ENCODE data around the gene LGR5.

LGR5 gene
- long read RNA-seq, donor 1, full-length matches to known transcripts, result 4 of 4 reads
- long read RNA-seq, donor 1, partial matches to known transcripts, result 0 of 4 reads
- long read RNA-seq, donor 1, other reads (novel, unspliced or antisense), result 0 of 4 reads
- long read RNA-seq, donor 2, full-length matches to known transcripts, result 1 of 1 reads
- long read RNA-seq, donor 2, partial matches to known transcripts, result 0 of 1 reads
- long read RNA-seq, donor 2, other reads (novel, unspliced or antisense), result 0 of 1 reads
- long read RNA-seq, donor 3, full-length matches to known transcripts, result 1 of 1 reads
- long read RNA-seq, donor 3, partial matches to known transcripts, result 0 of 1 reads
- long read RNA-seq, donor 3, other reads (novel, unspliced or antisense), result 0 of 1 reads
- long read RNA-seq, donor 4, full-length matches to known transcripts, result 4 of 4 reads
- long read RNA-seq, donor 4, partial matches to known transcripts, result 0 of 4 reads
- long read RNA-seq, donor 4, other reads (novel, unspliced or antisense), result 0 of 4 reads
- long read RNA-seq, donor 5, full-length matches to known transcripts, result 3 of 3 reads
- long read RNA-seq, donor 5, partial matches to known transcripts, result 0 of 3 reads
- long read RNA-seq, donor 5, other reads (novel, unspliced or antisense), result 0 of 3 reads
- long read RNA-seq, donor 6, full-length matches to known transcripts, result 5 of 5 reads
- long read RNA-seq, donor 6, partial matches to known transcripts, result 0 of 5 reads
- long read RNA-seq, donor 6, other reads (novel, unspliced or antisense), result 0 of 5 reads
- long read RNA-seq, donor 7, full-length matches to known transcripts, result 2 of 2 reads
- long read RNA-seq, donor 7, partial matches to known transcripts, result 0 of 2 reads
- long read RNA-seq, donor 7, other reads (novel, unspliced or antisense), result 0 of 2 reads
- long read RNA-seq, donor 8, full-length matches to known transcripts, result 2 of 2 reads
- long read RNA-seq, donor 8, partial matches to known transcripts, result 0 of 2 reads
- long read RNA-seq, donor 8, other reads (novel, unspliced or antisense), result 0 of 2 reads

- peak; percentile 84 for DNase-seq
These were observed at the start of gene LGR5 for GRCh38 chr12:71439613-71440344. LGR5 (plus strand) TSS chr12:71439798; CDS start chr12:71440081, 283 bp downstream.

- DNase-seq, result peak; percentile 23
These were observed 47.0 kb upstream of the LGR5 start for GRCh38 chr12:71392521-71393145.

DNA sequence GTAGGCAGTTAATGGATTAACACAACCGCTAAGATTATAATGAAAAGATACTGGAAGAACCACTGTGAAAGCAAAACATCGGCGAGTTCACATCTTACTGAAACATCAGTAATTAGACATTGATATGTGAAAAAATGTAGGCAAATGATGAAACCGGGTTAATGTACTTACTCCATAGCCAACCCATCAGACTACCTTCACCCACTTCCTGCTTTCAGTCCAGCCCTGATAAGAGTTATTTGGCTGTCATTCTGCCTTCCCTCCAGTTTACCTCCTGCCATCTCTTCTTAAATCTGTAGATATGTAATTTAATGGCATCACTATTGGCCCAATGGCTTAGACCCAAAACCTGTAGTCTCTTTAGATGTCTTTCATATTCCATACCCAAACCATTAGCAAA lies 46.0 kb upstream of the LGR5 start:
- no peak for DNase-seq

DNA sequence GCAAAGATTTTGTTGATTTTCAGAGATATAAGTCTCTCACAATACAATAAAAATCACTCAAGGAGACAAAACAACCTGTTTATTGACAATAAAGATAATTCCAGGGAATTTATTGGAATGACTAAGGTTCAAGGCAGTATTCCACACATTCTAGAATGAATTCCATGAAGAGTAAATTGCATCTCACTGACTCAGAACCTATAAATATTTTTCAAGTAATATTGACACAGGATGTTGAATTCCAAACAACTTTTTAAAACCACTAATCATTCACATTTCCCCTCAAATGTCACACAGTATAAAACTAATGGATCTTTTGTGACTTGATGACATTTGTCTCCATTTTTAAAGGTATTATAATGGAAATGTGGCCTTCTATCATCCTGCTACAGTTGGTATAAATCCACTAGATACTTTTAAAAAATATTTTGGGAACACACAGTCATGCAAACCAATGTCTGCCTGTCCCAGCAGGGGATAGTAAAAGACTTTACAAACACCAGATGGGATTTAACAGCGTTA lies 42.1 kb upstream of the LGR5 start:
- no peak for DNase-seq

- no peak for DNase-seq
These were observed 40.4 kb upstream of the LGR5 start for GRCh38 chr12:71399197-71399596.

GRCh38 chr12:71400481-71400880 lies 39.1 kb upstream of the LGR5 start:
- DNase-seq, result no peak

DNA sequence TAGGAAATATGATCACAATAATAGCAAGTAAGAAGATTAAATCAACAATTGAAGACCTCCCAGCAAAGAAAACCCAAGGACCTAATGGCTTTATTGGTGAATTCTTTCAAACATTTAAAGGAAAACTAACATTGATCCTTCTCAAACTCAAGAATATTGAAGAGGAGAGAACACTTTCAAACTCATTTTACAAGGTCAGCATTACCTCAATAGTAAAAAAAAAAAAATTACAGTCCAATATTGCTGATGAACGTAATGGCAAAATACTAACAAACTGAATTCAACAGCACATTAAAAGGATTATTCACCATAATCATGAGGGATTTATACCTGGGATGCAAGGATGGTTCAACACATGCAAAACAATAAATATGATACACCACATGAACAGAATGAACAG lies 33.7 kb upstream of the LGR5 start:
- no peak for DNase-seq

DNA sequence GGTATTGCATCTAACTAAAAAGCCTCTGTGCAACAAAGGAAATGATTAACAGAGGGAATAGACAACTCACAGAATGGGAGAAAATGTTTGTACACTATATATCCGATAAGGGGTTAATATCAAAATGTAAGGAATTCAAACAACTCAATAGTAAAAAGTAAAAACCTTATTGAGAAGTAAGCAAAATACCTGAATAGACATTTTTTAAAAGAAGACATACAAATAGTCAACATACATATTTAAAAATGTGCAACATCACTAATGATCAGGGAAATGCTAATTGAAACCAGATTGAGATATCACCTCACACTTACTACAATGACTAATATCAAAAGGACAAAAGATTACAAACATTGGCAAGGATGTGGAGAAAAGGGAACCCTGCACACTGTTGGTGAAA lies 31.9 kb upstream of the LGR5 start:
- DNase-seq, result no peak

- no peak for DNase-seq
These were observed 28.8 kb upstream of the LGR5 start for GRCh38 chr12:71410844-71411243.

- DNase-seq, result no peak
These were observed 28.0 kb upstream of the LGR5 start for GRCh38 chr12:71411635-71412034.

- DNase-seq, result peak; percentile 29
These were observed 24.0 kb upstream of the LGR5 start for GRCh38 chr12:71415336-71416231.

DNA sequence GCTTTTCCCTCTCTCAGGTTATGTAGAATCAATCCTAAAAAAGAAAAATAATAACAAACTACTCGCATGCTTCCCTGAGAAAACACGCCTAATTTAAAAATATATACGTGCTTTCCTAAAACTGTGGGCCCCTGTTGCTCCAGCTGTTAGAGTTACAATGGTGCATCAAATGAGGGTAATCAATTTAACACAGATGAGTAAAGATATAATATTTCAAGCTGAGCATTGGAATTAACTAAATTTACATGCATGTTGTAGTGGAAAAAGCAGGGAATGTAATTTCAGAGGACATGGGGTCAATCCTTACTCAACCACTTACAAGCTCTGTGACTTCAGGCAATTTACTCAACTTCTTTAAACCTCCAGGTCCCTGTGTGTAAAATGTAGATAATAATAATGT lies 22.4 kb upstream of the LGR5 start:
- no peak for DNase-seq

DNA sequence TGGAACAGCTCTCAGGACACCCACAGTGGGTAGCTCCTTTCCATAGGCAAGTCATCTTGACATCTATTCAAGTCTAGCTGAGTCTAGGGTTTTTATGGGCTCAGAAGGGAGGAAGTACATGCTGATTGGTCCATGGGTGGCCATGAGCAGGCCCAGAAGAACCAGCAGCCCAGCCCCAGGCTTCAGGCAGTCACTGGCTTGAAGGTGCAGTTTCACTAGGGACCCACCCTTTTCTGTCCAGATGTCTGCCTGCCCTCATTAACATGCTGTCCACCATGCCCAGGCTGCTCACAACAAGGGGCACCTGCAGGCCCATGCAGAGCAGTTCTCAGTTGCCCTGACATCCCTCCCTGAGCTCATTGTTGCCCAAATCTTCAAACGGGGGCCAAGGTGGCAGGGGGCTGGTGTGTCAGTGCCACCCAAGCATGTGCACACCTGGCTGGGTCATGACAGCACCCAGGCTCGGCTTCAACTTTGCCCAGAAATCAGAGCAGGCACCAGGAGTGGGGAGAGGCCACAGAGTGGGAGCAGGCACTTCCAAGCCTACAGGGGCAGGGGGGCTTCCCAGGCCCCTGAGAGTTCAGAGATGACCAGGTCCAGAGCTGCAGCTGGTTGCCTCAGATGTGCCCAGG lies 18.7 kb upstream of the LGR5 start:
- DNase-seq, result no peak

DNA sequence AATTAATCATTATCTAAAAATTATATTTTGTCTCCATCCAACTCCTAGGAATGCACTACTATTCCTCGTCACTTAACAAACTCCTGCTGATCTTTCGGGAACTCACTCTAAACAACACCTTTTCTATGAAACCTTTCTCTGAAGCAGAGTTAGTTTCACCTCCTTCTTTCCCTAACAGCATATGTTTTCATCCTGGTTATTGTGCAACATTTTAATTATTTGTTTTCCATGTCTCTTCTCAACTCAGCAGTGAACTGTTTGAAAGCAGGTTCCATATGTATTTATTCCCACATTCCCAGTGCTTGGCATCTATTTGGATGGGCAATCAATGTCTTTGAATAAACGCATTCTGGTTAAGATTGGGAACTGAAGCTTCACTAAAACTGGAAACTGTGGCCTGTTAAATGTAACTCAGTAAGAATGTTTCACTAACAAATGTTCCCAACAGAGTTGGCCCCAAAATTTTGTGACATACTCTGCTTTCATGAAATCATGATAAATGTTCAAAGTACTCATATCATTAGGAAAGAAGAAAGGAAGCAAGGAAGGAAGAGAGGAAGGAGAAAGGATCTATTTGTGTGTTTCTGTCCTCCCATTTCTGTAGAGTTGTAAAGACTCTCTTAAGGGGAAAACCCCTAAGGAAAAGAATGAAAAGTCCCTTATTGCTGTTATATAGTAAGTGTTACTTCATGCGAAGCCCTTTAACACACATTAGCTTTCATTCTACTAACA lies 13.9 kb upstream of the LGR5 start:
- DNase-seq, result no peak

DNA sequence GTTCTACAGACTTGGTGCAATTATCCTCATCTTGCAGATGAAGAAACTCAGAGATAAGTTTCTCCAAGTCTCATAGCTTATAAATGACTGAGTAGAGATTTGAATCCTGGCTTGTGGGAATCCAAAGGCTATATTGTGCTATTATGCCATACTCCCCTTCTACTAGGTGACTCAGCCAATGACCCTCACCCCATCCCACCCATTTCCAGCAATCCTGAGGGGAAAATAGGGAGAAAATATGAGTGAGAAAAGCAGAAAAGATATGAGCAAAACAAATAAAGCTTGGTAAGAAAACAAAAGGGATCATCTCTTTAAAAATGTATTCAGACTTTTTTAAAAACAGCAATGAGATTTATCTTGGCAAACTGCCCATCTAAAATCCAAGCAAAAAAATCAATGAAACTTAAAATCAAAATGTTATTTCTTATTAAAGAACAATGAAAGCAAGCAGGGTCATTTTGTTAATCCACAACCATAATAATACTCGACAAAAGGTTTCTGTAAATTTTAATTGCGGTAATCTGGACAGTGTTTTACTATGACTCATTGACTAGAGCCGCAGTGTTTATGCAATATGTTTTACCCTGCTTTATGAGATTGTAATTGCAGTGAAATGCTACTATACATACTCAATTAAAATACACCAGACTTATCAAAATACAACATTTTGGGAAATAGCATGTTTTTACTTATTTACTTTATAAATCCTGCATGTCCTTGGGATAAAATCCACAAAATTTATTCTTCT lies 13.1 kb upstream of the LGR5 start:
- no peak for DNase-seq

GRCh38 chr12:71430756-71431155 lies 8.8 kb upstream of the LGR5 start:
- DNase-seq, result no peak

GRCh38 chr12:71431991-71432390 lies 7.6 kb upstream of the LGR5 start:
- no peak for DNase-seq

DNA sequence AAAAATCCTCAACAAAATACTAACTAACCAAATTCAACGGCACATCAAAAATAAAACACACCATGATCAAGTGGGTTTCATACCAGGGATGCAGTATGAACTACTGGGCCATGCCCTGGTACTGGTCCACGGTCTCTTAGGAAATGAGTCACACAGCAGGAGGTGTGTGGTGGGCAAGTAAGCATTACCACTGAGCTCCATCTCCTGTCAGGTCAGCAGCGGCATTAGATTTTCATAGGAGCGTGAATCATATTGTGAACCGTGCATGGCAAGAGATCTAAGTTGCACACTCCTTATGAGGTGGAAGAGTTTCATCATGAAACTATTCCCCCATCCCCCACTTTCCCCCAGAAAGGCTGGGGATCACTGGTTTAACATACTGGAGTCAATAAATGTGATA lies 6.7 kb upstream of the LGR5 start:
- DNase-seq, result no peak

GRCh38 chr12:71436696-71437095 lies 2.9 kb upstream of the LGR5 start:
- DNase-seq, result no peak
